Measurements from ENCODE around the gene LYZL2.

DNA sequence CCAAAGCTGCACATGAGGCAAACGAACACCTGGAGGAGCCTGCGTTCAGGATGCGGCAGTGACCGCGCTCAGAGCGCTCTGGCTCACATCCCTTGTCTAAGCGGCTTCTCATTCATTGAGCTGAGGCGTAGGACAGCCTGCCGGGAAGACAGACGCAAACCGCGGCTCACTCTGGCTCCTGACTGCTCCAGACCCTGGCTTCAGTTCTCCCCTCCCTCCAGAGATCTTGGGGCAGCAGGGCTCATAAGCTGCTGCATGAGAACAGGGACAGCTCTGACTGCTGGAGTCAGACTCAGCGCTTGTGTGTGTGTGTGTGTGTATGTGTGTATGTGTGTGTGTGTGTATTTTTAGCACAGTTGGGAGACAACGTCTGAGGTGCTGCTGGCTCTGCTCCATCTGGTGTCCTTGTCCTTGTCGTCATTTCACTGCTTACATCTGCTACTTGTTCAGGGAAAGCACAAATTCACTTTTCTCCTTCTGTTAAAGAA, 15.8 kb upstream of the LYZL2 start:
- TF ChIP-seq POLR2A (IDR thresholded peaks at IDR 0.05; ENCODE audit: low read length): no peak
- no peak for TF ChIP-seq GATA1 (IDR thresholded peaks at IDR 0.05; ENCODE audit: low read depth, low read length)
